Measurements from ENCODE around the gene ESPNL.
A peak's percentile ranks its signal among the peaks of the same experiment; 100 is the strongest.

The ESPNL gene

DNA sequence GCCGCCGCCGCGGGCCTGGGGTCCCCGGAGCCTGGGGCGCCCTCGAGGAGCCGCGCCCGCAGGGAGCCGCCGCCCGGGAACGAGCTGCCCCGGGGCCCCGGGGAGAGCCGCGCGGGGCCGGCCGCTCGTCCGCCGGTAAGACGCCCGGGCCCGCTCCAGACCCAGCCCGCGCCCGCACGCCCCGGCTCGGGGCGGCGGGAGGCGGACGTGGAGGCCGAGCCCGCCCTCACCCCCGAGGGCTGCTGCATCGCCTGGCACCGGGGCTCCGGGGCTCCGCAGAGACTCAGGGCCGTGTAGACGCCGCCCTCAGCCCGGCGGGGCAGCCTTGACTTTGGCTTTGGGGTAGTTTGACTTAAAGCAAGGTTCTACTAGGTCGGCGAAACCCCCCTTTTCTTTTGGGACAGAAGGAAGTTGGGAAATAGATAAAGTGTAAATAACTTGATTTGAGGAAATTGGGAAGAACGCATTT is 59.0 kb downstream of the ESPNL start:
- DNase-seq (ENCODE audit: low read depth): peak; percentile 60
- no peak for TF ChIP-seq CTCF (IDR thresholded peaks at IDR 0.05; ENCODE audit: low read depth, low read length)
- no peak for TF ChIP-seq POLR2A (IDR thresholded peaks at IDR 0.05; ENCODE audit: extremely low read depth, insufficient read length)
- TF ChIP-seq, protein P1, sequence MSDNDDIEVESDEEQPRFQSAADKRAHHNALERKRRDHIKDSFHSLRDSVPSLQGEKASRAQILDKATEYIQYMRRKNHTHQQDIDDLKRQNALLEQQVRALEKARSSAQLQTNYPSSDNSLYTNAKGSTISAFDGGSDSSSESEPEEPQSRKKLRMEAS (IDR thresholded peaks at IDR 0.05; ENCODE audit: low read depth, low read length): no peak
- TF ChIP-seq MYC (IDR thresholded peaks at IDR 0.05; ENCODE audit: low read depth, low read length): no peak
- H3K4me3 ChIP-seq (ENCODE audit: low read depth, low read length): peak overlapping the region; percentile 48

DNA sequence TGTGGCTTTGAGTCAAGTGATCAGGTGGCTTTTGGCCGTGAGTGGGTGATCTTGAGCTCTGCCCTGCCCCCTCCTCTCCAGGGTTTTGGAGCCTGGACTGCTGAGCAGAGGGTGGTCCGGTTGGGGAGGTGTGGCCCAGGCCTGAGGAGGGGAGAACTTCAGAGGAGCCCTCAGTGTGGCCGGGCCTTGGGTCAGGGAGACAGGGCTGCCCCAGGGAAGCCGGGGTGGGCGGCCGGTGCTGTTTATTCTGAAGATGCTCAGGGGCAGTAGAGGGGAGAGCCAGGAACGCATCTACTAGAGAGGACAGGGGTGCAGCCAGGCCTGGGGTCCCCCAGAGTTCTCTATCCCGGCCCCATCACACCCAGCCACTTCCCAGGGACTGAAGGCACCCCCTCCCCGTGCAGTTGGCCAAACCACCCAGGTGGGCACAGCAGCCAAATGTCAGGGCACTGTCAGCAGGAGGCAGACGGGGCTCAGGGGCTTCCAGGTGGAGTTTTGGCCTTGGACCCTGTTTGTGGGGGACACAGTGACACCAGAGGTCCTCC is 59.6 kb downstream of the ESPNL start:
- H3K4me3 ChIP-seq (ENCODE audit: low read depth, low read length): peak overlapping the region; percentile 48
- no peak for DNase-seq (ENCODE audit: low read depth)
- TF ChIP-seq CTCF (IDR thresholded peaks at IDR 0.05; ENCODE audit: low read depth, low read length) (no peak), POLR2A (IDR thresholded peaks at IDR 0.05; ENCODE audit: extremely low read depth, insufficient read length) (no peak), MYC (IDR thresholded peaks at IDR 0.05; ENCODE audit: low read depth, low read length) (no peak)
- TF ChIP-seq, protein P1 (IDR thresholded peaks at IDR 0.05; ENCODE audit: low read depth, low read length): no peak

DNA sequence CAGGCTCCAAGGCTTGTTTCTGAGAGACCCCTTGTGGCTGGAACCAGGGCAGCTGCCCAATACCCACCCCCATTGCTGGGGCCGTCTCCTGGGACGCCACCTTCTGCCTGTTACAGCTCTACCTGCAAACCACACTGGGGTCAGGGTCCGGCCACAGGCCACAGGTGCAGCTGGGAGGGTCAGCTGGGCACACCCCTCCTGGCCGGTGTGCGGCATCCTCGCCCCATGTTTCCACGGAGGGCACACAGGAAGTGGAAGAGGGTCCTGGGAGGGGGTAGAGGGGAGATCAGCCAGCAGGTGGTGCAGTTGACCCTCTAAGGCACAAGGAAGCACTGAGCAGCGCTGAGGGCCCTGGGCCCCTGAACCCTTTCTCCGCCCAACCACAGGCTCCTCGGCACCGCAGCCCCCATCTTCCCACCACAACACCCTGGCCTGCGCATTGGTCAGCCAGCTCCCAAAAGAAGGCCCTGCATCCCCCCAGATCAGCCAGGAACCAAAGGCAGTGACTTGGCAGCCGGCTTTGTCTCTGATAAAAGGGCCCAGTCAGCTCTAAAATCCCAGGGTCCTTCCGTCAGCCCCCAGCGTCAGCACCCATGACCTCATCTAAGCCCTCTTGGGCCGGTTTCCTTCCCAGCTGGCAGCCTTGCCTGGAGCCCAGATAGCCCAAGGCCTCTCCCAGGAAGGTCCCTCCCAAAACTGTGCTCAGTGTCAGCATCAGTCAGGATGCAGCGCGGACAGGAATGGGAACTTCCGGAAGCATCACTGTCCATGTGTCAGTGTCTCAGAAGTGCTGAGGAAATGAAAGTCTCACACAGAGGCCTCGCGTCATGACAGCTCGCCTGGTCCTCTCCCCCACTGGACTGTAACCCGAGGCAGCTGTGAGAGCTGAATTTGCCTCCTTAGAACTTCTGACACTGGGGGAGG is 60.3 kb downstream of the ESPNL start:
- no peak overlapping the region for H3K4me3 ChIP-seq (ENCODE audit: low read depth, low read length)
- TF ChIP-seq, protein P1 (IDR thresholded peaks at IDR 0.05; ENCODE audit: low read depth, low read length): no peak
- TF ChIP-seq POLR2A (IDR thresholded peaks at IDR 0.05; ENCODE audit: extremely low read depth, insufficient read length) (no peak), MYC (IDR thresholded peaks at IDR 0.05; ENCODE audit: low read depth, low read length) (no peak), CTCF (IDR thresholded peaks at IDR 0.05; ENCODE audit: low read depth, low read length) (peak; percentile 55)
- peak; percentile 69 for DNase-seq (ENCODE audit: low read depth)

GRCh38 chr2:238161291-238162051 is 61.3 kb downstream of the ESPNL start:
- TF ChIP-seq POLR2A (IDR thresholded peaks at IDR 0.05; ENCODE audit: extremely low read depth, insufficient read length): no peak
- TF ChIP-seq, protein P1 (IDR thresholded peaks at IDR 0.05; ENCODE audit: low read depth, low read length): no peak
- no peak for TF ChIP-seq MYC (IDR thresholded peaks at IDR 0.05; ENCODE audit: low read depth, low read length)
- no peak for TF ChIP-seq CTCF (IDR thresholded peaks at IDR 0.05; ENCODE audit: low read depth, low read length)
- no peak for DNase-seq (ENCODE audit: low read depth)
- no peak overlapping the region for H3K4me3 ChIP-seq (ENCODE audit: low read depth, low read length)

GRCh38 chr2:238162251-238162845 is 62.2 kb downstream of the ESPNL start:
- TF ChIP-seq, protein P1 (IDR thresholded peaks at IDR 0.05; ENCODE audit: low read depth, low read length): no peak
- no peak for TF ChIP-seq CTCF (IDR thresholded peaks at IDR 0.05; ENCODE audit: low read depth, low read length)
- no peak for TF ChIP-seq MYC (IDR thresholded peaks at IDR 0.05; ENCODE audit: low read depth, low read length)
- TF ChIP-seq POLR2A (IDR thresholded peaks at IDR 0.05; ENCODE audit: extremely low read depth, insufficient read length): no peak
- no peak overlapping the region for H3K4me3 ChIP-seq (ENCODE audit: low read depth, low read length)
- DNase-seq (ENCODE audit: low read depth): no peak
